ENCODE results near the gene SCUBE3.

SCUBE3 gene

DNA sequence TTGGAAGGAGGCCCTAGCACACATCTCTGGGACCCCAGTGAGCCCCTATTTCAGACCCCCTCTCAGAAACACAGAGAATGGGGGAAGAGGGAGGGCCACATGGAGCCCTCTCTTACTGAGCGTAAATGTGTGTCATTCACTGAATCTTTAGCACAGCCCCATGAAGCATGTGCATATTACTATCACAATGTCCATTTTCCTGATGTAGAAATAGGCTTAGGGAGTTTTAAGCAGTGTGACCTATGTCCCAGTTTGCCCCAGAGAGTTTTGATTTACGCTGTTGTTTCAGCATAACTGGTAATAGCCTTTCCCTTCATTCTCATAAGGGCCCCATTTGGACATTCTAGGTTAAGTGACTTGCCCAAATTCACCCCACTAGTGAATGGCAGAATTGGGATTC, 47.6 kb upstream of the SCUBE3 start:
- Histone ChIP-seq H3K9me3 (replicated peaks in 1 of 2; ENCODE audit: control insufficient read depth in 2 of 2, insufficient read depth in 1 of 2, low read depth in 1 of 2, low read length in 2 of 2) (peaks cover 0 to 4% of the 10 kb centered on the region in 2 donors), H2BK15ac (ENCODE audit: low read length) (no peak overlapping the region), H3K14ac (ENCODE audit: low read length) (no peak overlapping the region), H3K79me1 (ENCODE audit: low read depth, low read length) (no peaks in the 10 kb centered on the region), H3K4me2 (ENCODE audit: insufficient read depth, low read length, poor library complexity, severe bottlenecking) (no peak overlapping the region), H2BK5ac (ENCODE audit: low read length) (no peak overlapping the region), H2AFZ (ENCODE audit: low read length) (peak overlapping the region; percentile 46), H2AK5ac (ENCODE audit: low read depth, low read length) (no peak overlapping the region), H3K27ac (replicated peaks; ENCODE audit: low read length) (no peak overlapping the region), H3K4ac (ENCODE audit: low read length) (no peak overlapping the region), H3K18ac (ENCODE audit: low read length) (no peak overlapping the region), H2BK12ac (ENCODE audit: low read length) (no peak overlapping the region), H3K4me1 (ENCODE audit: control insufficient read depth in 2 of 2, insufficient read depth in 1 of 2, low read depth in 1 of 2, low read length in 2 of 2) (peaks cover 8 to 12% of the 10 kb centered on the region in 2 donors), H3K27me3 (ENCODE audit: control insufficient read depth in 3 of 3, insufficient read depth in 3 of 3, low read depth in 1 of 3, low read length in 3 of 3) (no peaks in the 10 kb centered on the region), H4K8ac (ENCODE audit: low read depth, low read length) (no peak overlapping the region), H2BK120ac (ENCODE audit: low read depth, low read length) (no peak overlapping the region), H3K4me3 (ENCODE audit: low read length in 2 of 2) (no peak overlapping the region), H3K9ac (ENCODE audit: low read depth, low read length, poor library complexity) (no peak overlapping the region), H3K23ac (ENCODE audit: low read depth, low read length, poor library complexity) (no peak overlapping the region), H4K91ac (ENCODE audit: low read depth, low read length, poor library complexity) (no peak overlapping the region), H3K36me3 (replicated peaks in 1 of 2; ENCODE audit: control insufficient read depth in 2 of 2, insufficient read depth in 2 of 2, low read length in 2 of 2) (no peaks in the 10 kb centered on the region)
- DNase-seq (ENCODE audit: low spot score): no peak
- no CpG with 5 or more reads among the region's 2 CpGs for WGBS, 2 donors (ENCODE audit: extremely low coverage in 2 of 2, insufficient read length in 2 of 2, insufficient replicate concordance in 1 of 2)

DNA sequence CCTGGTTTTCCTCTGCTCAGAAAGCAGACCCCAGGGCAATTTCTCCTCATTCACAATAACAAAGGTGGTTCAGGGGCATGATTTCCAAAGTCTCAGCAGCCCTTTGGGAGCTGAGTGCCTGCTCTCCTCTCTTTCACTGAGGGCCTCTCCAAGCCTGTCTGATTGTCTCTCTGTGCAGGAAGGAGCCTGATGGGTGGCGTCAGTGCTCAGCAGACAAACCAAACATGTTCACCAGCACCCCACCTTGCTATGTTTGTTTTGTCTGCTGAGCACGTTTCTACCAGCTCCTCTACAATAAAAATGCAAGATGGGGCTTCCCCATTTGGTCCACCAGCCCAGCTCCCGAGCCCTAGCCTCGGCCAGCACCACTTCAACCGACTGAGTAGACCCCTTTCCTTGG, 47.2 kb upstream of the SCUBE3 start:
- Histone ChIP-seq H2AFZ (ENCODE audit: low read length) (peak overlapping the region; percentile 46), H3K9ac (ENCODE audit: low read depth, low read length, poor library complexity) (no peak overlapping the region), H2BK12ac (ENCODE audit: low read length) (no peak overlapping the region), H3K4ac (ENCODE audit: low read length) (no peak overlapping the region), H3K27me3 (ENCODE audit: control insufficient read depth in 3 of 3, insufficient read depth in 3 of 3, low read depth in 1 of 3, low read length in 3 of 3) (no peaks in the 10 kb centered on the region), H2AK5ac (ENCODE audit: low read depth, low read length) (no peak overlapping the region), H3K18ac (ENCODE audit: low read length) (no peak overlapping the region), H3K36me3 (replicated peaks in 1 of 2; ENCODE audit: control insufficient read depth in 2 of 2, insufficient read depth in 2 of 2, low read length in 2 of 2) (no peaks in the 10 kb centered on the region), H3K4me2 (ENCODE audit: insufficient read depth, low read length, poor library complexity, severe bottlenecking) (no peak overlapping the region), H4K8ac (ENCODE audit: low read depth, low read length) (no peak overlapping the region), H3K27ac (replicated peaks; ENCODE audit: low read length) (no peak overlapping the region), H4K91ac (ENCODE audit: low read depth, low read length, poor library complexity) (no peak overlapping the region), H3K4me1 (ENCODE audit: control insufficient read depth in 2 of 2, insufficient read depth in 1 of 2, low read depth in 1 of 2, low read length in 2 of 2) (peaks cover 8 to 14% of the 10 kb centered on the region in 2 donors), H3K9me3 (replicated peaks in 1 of 2; ENCODE audit: control insufficient read depth in 2 of 2, insufficient read depth in 1 of 2, low read depth in 1 of 2, low read length in 2 of 2) (peaks cover 0 to 4% of the 10 kb centered on the region in 2 donors), H3K79me1 (ENCODE audit: low read depth, low read length) (no peaks in the 10 kb centered on the region), H2BK5ac (ENCODE audit: low read length) (no peak overlapping the region), H3K4me3 (ENCODE audit: low read length in 2 of 2) (no peak overlapping the region), H3K23ac (ENCODE audit: low read depth, low read length, poor library complexity) (no peak overlapping the region), H3K14ac (ENCODE audit: low read length) (no peak overlapping the region), H2BK120ac (ENCODE audit: low read depth, low read length) (no peak overlapping the region), H2BK15ac (ENCODE audit: low read length) (no peak overlapping the region)
- no peak for DNase-seq (ENCODE audit: low spot score)
- WGBS, 2 donors (ENCODE audit: extremely low coverage in 2 of 2, insufficient read length in 2 of 2, insufficient replicate concordance in 1 of 2): no CpG with 5 or more reads among the region's 5 CpGs

DNA sequence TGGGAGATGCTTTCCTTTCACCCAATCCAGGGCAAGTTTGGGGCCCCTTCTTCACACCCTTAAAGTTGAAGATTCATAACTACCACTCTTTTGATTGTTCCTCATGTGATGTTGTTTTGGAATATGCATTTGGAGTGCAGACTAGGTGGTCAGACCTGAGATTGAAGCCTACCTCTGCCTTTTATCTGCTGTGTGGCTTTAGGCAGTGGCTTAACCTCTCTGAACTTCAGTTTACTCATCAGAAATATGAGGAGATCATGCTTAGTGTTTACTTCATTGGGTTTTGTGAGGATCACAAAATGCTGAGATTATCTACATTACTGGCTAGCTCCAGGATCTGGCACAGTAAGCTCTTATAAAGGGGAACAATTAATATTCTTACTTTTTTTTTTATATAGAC, 46.3 kb upstream of the SCUBE3 start:
- Histone ChIP-seq H2BK12ac (ENCODE audit: low read length) (no peak overlapping the region), H3K9me3 (replicated peaks in 1 of 2; ENCODE audit: control insufficient read depth in 2 of 2, insufficient read depth in 1 of 2, low read depth in 1 of 2, low read length in 2 of 2) (peaks cover 0 to 4% of the 10 kb centered on the region in 2 donors), H2BK120ac (ENCODE audit: low read depth, low read length) (no peak overlapping the region), H3K14ac (ENCODE audit: low read length) (no peak overlapping the region), H3K36me3 (replicated peaks in 1 of 2; ENCODE audit: control insufficient read depth in 2 of 2, insufficient read depth in 2 of 2, low read length in 2 of 2) (no peaks in the 10 kb centered on the region), H2AFZ (ENCODE audit: low read length) (no peak overlapping the region), H4K8ac (ENCODE audit: low read depth, low read length) (no peak overlapping the region), H3K79me1 (ENCODE audit: low read depth, low read length) (no peaks in the 10 kb centered on the region), H3K9ac (ENCODE audit: low read depth, low read length, poor library complexity) (no peak overlapping the region), H3K27me3 (ENCODE audit: control insufficient read depth in 3 of 3, insufficient read depth in 3 of 3, low read depth in 1 of 3, low read length in 3 of 3) (no peaks in the 10 kb centered on the region), H3K18ac (ENCODE audit: low read length) (no peak overlapping the region), H3K27ac (replicated peaks; ENCODE audit: low read length) (no peak overlapping the region), H3K4me3 (ENCODE audit: low read length in 2 of 2) (no peak overlapping the region), H3K4me1 (ENCODE audit: control insufficient read depth in 2 of 2, insufficient read depth in 1 of 2, low read depth in 1 of 2, low read length in 2 of 2) (peaks cover 8 to 14% of the 10 kb centered on the region in 2 donors), H3K23ac (ENCODE audit: low read depth, low read length, poor library complexity) (no peak overlapping the region), H2AK5ac (ENCODE audit: low read depth, low read length) (no peak overlapping the region), H3K4me2 (ENCODE audit: insufficient read depth, low read length, poor library complexity, severe bottlenecking) (no peak overlapping the region), H3K4ac (ENCODE audit: low read length) (no peak overlapping the region), H2BK5ac (ENCODE audit: low read length) (no peak overlapping the region), H2BK15ac (ENCODE audit: low read length) (no peak overlapping the region), H4K91ac (ENCODE audit: low read depth, low read length, poor library complexity) (peak overlapping the region; percentile 19)
- DNase-seq (ENCODE audit: low spot score): no peak

- Histone ChIP-seq H2BK5ac (ENCODE audit: low read length) (no peak overlapping the region), H3K23ac (ENCODE audit: low read depth, low read length, poor library complexity) (no peak overlapping the region), H4K91ac (ENCODE audit: low read depth, low read length, poor library complexity) (no peak overlapping the region), H3K14ac (ENCODE audit: low read length) (no peak overlapping the region), H4K8ac (ENCODE audit: low read depth, low read length) (no peak overlapping the region), H3K79me1 (ENCODE audit: low read depth, low read length) (no peaks in the 10 kb centered on the region), H3K9ac (ENCODE audit: low read depth, low read length, poor library complexity) (no peak overlapping the region), H2BK120ac (ENCODE audit: low read depth, low read length) (no peak overlapping the region), H3K27ac (replicated peaks; ENCODE audit: low read length) (peak overlapping the region; percentile 59), H2BK12ac (ENCODE audit: low read length) (no peak overlapping the region), H2AFZ (ENCODE audit: low read length) (peak overlapping the region; percentile 58), H3K18ac (ENCODE audit: low read length) (no peak overlapping the region), H3K4ac (ENCODE audit: low read length) (no peak overlapping the region), H3K36me3 (replicated peaks in 1 of 2; ENCODE audit: control insufficient read depth in 2 of 2, insufficient read depth in 2 of 2, low read length in 2 of 2) (no peaks in the 10 kb centered on the region), H3K4me3 (ENCODE audit: low read length in 2 of 2) (no peak overlapping the region), H2BK15ac (ENCODE audit: low read length) (no peak overlapping the region), H3K4me2 (ENCODE audit: insufficient read depth, low read length, poor library complexity, severe bottlenecking) (no peak overlapping the region), H3K27me3 (ENCODE audit: control insufficient read depth in 3 of 3, insufficient read depth in 3 of 3, low read depth in 1 of 3, low read length in 3 of 3) (no peaks in the 10 kb centered on the region), H3K9me3 (replicated peaks in 1 of 2; ENCODE audit: control insufficient read depth in 2 of 2, insufficient read depth in 1 of 2, low read depth in 1 of 2, low read length in 2 of 2) (peaks cover 0 to 2% of the 10 kb centered on the region in 2 donors), H3K4me1 (ENCODE audit: control insufficient read depth in 2 of 2, insufficient read depth in 1 of 2, low read depth in 1 of 2, low read length in 2 of 2) (peaks cover 8 to 13% of the 10 kb centered on the region in 2 donors), H2AK5ac (ENCODE audit: low read depth, low read length) (peak overlapping the region; percentile 17)
- DNase-seq (ENCODE audit: low spot score): peak; percentile 37
- WGBS, 2 donors (ENCODE audit: extremely low coverage in 2 of 2, insufficient read length in 2 of 2, insufficient replicate concordance in 1 of 2): no CpG with 5 or more reads among the region's 7 CpGs
Measured at GRCh38 chr6:35168461-35168861, 45.3 kb upstream of the SCUBE3 start.

All from neuronal stem cell (in vitro differentiated cells).